WERI-Rb-1 (cell line): ENCODE results near the gene GPATCH8.
A peak's percentile ranks its signal among the peaks of the same experiment; 100 is the strongest.

Source experiments
- DNase-seq: peaks from one replicate; pipeline ENCODE4 v3.0.0-alpha.2; 2020
- H3K27ac ChIP-seq: fragments of 250-450 bp; sonication (Bioruptor Pico); 2 replicates; pipeline ENCODE4 v1.5.1; 2020; ENCODE audit warnings: mild to moderate bottlenecking, moderate library complexity
- H3K27me3 ChIP-seq: fragments of 250-450 bp; sonication (Bioruptor Pico); 2 replicates; pipeline ENCODE4 v1.5.1; 2021; ENCODE audit warnings: mild to moderate bottlenecking, low read depth, moderate library complexity; ENCODE audit not compliant: insufficient read depth, severe bottlenecking
- H3K36me3 ChIP-seq: fragments of 250-450 bp; sonication (Bioruptor Pico); 2 replicates; pipeline ENCODE4 v1.5.1; 2020; ENCODE audit warnings: mild to moderate bottlenecking, moderate library complexity
- H3K4me3 ChIP-seq: 2 replicates; pipeline ENCODE4 v1.5.1; 2011; ENCODE audit warnings: low read depth, mild to moderate bottlenecking, control low read depth, low read length
- H3K9me3 ChIP-seq: fragments of 250-450 bp; sonication (Bioruptor Pico); 2 replicates; pipeline ENCODE4 v1.5.1; 2021; ENCODE audit warnings: mild to moderate bottlenecking, moderate library complexity; ENCODE audit not compliant: severe bottlenecking
- CTCF ChIP-seq: IDR thresholded peaks from 2 replicates; pipeline ENCODE4 v1.5.1; 2011; ENCODE audit warnings: low read depth, mild to moderate bottlenecking, control low read depth, inconsistent platforms, low read length

Gene GPATCH8

GRCh38 chr17:44546671-44547606 lies 43.7 kb upstream of the GPATCH8 start:
- no peak for TF ChIP-seq CTCF
- Histone ChIP-seq H3K4me3 (no peak overlapping the region), H3K9me3 (no peaks in the 10 kb centered on the region), H3K27ac (no peak overlapping the region), H3K36me3 (no peaks in the 10 kb centered on the region), H3K27me3 (no peaks in the 10 kb centered on the region)
- DNase-seq, result no peak

DNA sequence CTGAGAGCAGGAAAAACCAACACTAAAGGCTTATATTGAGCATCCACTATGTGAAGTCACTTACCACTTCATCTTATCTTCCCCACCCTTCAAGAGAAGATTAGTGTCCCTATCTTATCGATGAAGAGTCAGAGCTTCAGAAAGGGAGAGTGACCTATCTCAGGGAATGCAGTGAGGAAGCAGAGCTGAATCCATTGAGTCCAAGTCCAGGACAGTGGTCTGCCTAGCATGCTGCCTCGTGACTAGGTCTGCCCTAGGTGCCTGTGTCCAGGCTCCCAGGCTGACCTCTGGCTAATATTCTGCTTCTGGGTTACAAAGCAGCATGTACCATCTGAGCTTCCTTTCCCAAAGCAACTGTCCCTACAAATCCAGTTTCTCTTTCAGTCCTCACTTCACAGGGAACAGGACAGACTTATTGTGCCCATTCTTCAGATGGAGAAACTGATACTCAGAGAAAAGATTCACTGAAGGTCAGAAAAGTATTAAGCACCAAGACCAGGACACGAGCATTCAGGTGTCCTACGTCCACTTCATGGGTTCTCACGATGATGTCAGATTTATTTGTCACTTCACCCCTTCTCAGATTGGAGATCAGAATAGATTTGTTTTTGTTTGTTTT lies 40.8 kb upstream of the GPATCH8 start:
- H3K36me3 ChIP-seq, result no peaks in the 10 kb centered on the region
- DNase-seq, result no peak
- no peaks in the 10 kb centered on the region for H3K27me3 ChIP-seq
- no peaks in the 10 kb centered on the region for H3K9me3 ChIP-seq
- no peak overlapping the region for H3K27ac ChIP-seq
- H3K4me3 ChIP-seq, result no peak overlapping the region
- TF ChIP-seq CTCF, result no peak

DNA sequence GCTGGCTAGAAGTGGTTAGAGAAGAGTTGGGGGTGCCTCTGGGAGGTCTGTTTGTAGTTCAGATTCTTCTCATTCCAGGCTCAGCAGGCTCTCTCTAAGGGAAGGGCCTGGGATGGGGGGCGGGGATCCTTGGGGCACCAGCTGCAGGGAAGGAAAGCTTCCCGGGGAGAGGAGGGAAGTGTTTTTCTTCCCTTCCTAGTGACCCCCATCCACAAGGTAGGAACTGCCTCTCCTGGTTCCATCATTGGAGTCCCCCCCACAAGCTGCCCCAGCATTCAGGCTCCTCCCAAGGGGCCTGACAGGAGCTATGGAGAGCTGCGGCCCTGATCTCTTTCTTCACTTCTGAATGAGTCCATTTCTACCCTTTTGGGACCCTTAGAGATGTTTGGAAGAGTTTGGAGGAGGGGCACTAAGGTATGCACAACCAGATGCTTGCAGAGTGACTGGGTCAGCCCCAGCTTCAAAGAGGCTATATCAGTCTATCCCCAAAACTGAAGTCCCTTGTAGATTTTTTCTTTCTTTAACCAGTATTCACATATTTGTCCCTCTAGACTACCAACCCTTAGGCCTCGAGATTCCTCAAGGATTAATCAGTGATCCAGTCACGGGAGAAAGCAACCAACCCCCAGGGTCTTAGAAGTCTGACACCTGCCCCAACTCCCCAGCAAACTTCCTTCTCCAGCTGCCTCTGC lies 40.2 kb upstream of the GPATCH8 start:
- Histone ChIP-seq H3K27me3 (no peaks in the 10 kb centered on the region), H3K4me3 (no peak overlapping the region), H3K36me3 (no peaks in the 10 kb centered on the region), H3K27ac (no peak overlapping the region), H3K9me3 (no peaks in the 10 kb centered on the region)
- DNase-seq, result no peak
- no peak for TF ChIP-seq CTCF

DNA sequence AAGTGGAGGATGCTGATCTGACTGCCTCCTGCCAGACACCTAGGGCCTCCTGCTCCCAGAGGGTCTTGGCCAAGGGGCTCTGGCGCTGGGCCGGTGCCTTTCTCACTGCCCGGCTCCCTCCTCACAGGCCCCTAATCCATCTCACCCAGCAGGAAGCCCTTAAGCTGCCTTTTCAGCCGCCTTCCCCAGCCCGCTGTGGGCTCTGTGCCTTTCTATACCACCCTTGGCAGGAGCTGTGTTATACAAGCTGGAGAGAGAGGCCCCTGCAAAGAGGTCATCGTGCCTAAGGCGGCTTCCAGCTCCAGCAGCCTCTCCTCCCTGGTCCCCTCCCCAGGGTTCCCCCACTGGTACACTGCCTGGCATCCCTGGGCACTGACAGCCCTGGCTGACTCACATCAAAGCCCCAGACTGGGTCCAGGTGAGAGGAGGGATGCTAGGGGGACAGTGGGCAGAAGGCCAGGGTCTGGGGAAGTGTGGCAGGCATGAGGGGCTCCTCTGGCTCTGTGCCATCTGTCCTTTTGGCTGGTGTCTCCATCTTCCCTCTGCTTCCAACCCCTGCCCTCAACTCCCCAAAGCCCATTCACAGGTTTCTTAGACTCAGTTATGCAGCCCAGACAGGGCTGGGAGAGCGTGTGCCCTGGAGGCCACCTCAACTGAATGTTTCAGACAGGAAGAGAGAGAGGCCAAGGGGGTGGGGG lies 38.8 kb upstream of the GPATCH8 start:
- Histone ChIP-seq H3K36me3 (no peaks in the 10 kb centered on the region), H3K9me3 (no peaks in the 10 kb centered on the region), H3K27me3 (no peaks in the 10 kb centered on the region), H3K4me3 (no peak overlapping the region), H3K27ac (no peak overlapping the region)
- DNase-seq, result peak; percentile 77
- no peak for TF ChIP-seq CTCF

DNA sequence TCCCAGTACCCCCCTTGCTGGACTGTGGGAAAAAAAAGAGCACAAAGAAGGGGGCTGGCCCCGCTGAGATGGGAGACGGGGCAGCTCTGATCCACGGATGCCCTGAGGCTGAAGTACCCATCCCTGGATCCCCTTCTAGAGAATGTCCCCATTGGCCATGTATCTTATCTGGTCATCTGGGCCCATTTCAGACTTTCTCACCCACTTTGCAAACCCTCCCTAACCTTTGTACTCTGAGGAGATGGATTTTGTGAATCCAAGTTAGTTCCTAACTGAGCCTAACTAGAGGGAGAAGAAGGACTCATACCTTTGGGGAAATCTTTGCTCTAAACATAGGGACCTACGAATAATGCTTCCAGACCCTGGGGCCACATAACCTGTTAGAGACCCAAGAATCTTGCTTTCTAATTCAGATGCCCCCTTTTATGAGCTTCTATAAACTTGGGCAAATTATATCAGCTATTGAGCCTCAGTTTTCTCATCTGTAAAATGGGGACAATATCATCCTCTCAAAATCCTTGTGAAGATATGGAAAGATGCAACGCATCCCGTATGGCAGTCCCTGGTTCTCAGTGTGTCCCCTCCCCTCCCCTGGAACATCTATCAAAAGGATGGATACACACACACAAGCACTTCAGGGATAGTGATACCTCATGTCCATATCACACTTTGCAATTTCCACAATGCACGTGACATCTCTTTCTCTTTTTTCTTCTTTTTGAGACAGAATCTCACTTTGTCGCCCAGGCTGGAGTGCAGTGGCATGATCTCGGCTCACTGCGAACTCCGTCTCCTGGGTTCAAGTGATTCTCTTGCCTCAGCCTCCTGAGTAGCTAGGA lies 37.3 kb upstream of the GPATCH8 start:
- no peak for DNase-seq
- no peak overlapping the region for H3K4me3 ChIP-seq
- no peaks in the 10 kb centered on the region for H3K36me3 ChIP-seq
- no peak for TF ChIP-seq CTCF
- no peak overlapping the region for H3K27ac ChIP-seq
- H3K27me3 ChIP-seq, result no peaks in the 10 kb centered on the region
- H3K9me3 ChIP-seq, result no peaks in the 10 kb centered on the region
